ENCODE data around the gene ASB8.

Gene ASB8

DNA sequence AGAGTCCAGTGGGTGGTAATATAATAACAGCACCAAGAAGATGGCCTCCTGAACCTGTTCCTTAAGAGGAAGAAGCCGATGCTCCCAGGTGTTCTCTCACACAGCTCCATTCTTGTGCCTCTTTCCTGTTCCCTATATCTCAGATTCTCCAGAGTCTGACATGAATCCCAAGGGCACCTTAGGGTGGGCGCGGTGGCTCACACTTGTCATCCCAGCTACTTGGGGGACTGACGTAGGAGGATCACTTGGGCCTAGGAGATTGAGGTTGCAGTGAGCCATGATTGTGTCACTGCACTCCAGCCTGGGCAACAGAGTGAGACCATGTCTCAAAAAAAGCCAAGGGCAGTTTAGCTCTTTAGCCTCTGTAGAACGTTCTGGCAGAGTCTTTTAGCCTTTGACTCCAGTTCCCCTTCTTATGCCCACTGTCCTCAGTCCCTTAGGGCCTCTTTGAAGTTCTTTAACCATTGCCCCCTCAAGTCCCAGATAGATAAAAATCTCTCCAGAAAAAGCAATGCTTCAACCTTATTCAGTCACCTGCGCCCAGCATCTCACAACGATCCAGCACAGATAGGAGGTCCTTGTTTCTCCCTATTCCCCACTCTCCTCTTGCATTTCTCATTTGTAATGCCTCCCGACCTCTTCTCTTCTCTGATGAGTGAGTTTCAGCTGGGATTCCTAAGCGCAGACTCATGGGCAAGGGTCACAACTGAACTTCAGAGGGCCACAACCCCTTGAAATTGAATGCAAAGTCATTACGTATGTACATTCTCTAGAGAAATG is 30.8 kb upstream of the ASB8 start:
- TF ChIP-seq EZH2phosphoT487 (conservative IDR thresholded peaks at IDR 0.05; ENCODE audit: low read length) = no peak
- TF ChIP-seq CTCF (IDR thresholded peaks at IDR 0.05; ENCODE audit: insufficient read depth, low read length, poor library complexity, severe bottlenecking) = no peak
- Histone ChIP-seq H2AFZ (ENCODE audit: low read depth, low read length, severe bottlenecking) (no peak overlapping the region), H3K79me2 (ENCODE audit: insufficient read depth, low read length) (no peaks in the 10 kb centered on the region), H3K9me3 (ENCODE audit: insufficient read depth, low read length) (no peaks in the 10 kb centered on the region), H3K27me3 (ENCODE audit: low read length) (no peaks in the 10 kb centered on the region), H3K36me3 (ENCODE audit: low read length) (no peaks in the 10 kb centered on the region), H3K9me2 (replicated peaks; ENCODE audit: insufficient read depth, low read length) (no peaks in the 10 kb centered on the region), H3K4me3 (ENCODE audit: insufficient read depth, low read length, poor library complexity, severe bottlenecking) (no peak overlapping the region), H3K4me2 (ENCODE audit: low read depth, low read length, poor library complexity, severe bottlenecking) (no peak overlapping the region), H3K27ac (ENCODE audit: low read depth, low read length) (no peak overlapping the region), H4K20me1 (ENCODE audit: low read depth, low read length) (no peaks in the 10 kb centered on the region), H3F3A (ENCODE audit: insufficient read depth) (no peaks in the 10 kb centered on the region), H3K9ac (ENCODE audit: low read length) (no peak overlapping the region)

GRCh38 chr12:48185181-48185919 is 28.0 kb upstream of the ASB8 start:
- no peak overlapping the region for H3K4me3 ChIP-seq (ENCODE audit: insufficient read depth, low read length, poor library complexity, severe bottlenecking)
- no peaks in the 10 kb centered on the region for H3K9me3 ChIP-seq (ENCODE audit: insufficient read depth, low read length)
- no peaks in the 10 kb centered on the region for H3K9me2 ChIP-seq (replicated peaks; ENCODE audit: insufficient read depth, low read length)
- H3K27ac ChIP-seq (ENCODE audit: low read depth, low read length) = no peak overlapping the region
- TF ChIP-seq EZH2phosphoT487 (conservative IDR thresholded peaks at IDR 0.05; ENCODE audit: low read length) (no peak), CTCF (IDR thresholded peaks at IDR 0.05; ENCODE audit: insufficient read depth, low read length, poor library complexity, severe bottlenecking) (no peak)
- H4K20me1 ChIP-seq (ENCODE audit: low read depth, low read length) = no peaks in the 10 kb centered on the region
- H3F3A ChIP-seq (ENCODE audit: insufficient read depth) = no peaks in the 10 kb centered on the region
- no peak overlapping the region for H3K4me2 ChIP-seq (ENCODE audit: low read depth, low read length, poor library complexity, severe bottlenecking)
- H3K9ac ChIP-seq (ENCODE audit: low read length) = no peak overlapping the region
- no peak overlapping the region for H2AFZ ChIP-seq (ENCODE audit: low read depth, low read length, severe bottlenecking)
- no peaks in the 10 kb centered on the region for H3K36me3 ChIP-seq (ENCODE audit: low read length)
- no peaks in the 10 kb centered on the region for H3K27me3 ChIP-seq (ENCODE audit: low read length)
- no peaks in the 10 kb centered on the region for H3K79me2 ChIP-seq (ENCODE audit: insufficient read depth, low read length)

DNA sequence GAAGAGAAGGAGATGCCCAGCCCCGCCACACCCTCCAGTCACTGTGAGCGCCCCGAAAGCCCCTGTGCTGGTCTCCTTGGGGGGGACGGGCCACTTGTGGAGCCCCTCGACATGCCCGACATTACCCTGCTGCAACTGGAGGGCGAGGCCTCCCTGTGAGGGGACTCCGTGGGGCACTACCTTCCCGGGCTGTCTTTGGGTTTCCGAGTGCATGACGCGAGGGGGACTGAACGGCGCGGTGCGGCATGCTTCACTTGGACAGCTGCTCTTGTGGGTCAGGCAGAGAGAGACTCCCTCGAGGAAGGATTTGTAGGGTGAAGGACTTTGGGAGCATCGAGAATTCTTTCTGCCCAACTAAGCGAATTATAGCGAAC is 27.2 kb upstream of the ASB8 start:
- H3K9me3 ChIP-seq (ENCODE audit: insufficient read depth, low read length) = no peaks in the 10 kb centered on the region
- H3K9ac ChIP-seq (ENCODE audit: low read length) = no peak overlapping the region
- no peaks in the 10 kb centered on the region for H3F3A ChIP-seq (ENCODE audit: insufficient read depth)
- no peaks in the 10 kb centered on the region for H3K36me3 ChIP-seq (ENCODE audit: low read length)
- H3K79me2 ChIP-seq (ENCODE audit: insufficient read depth, low read length) = no peaks in the 10 kb centered on the region
- H3K4me2 ChIP-seq (ENCODE audit: low read depth, low read length, poor library complexity, severe bottlenecking) = no peak overlapping the region
- no peaks in the 10 kb centered on the region for H3K27me3 ChIP-seq (ENCODE audit: low read length)
- no peak overlapping the region for H2AFZ ChIP-seq (ENCODE audit: low read depth, low read length, severe bottlenecking)
- no peak overlapping the region for H3K4me3 ChIP-seq (ENCODE audit: insufficient read depth, low read length, poor library complexity, severe bottlenecking)
- TF ChIP-seq EZH2phosphoT487 (conservative IDR thresholded peaks at IDR 0.05; ENCODE audit: low read length) (no peak), CTCF (IDR thresholded peaks at IDR 0.05; ENCODE audit: insufficient read depth, low read length, poor library complexity, severe bottlenecking) (no peak)
- H3K27ac ChIP-seq (ENCODE audit: low read depth, low read length) = no peak overlapping the region
- H4K20me1 ChIP-seq (ENCODE audit: low read depth, low read length) = no peaks in the 10 kb centered on the region
- H3K9me2 ChIP-seq (replicated peaks; ENCODE audit: insufficient read depth, low read length) = no peaks in the 10 kb centered on the region
